GM13977 (cell line): ENCODE measurements around the gene GSE1.

ENCODE experiments used
- DNase-seq: peaks from one replicate; pipeline ENCODE4 v3.0.0; 2012; ENCODE audit warnings: low spot score
- in situ Hi-C: fragments of 300-500 bp; cut with MboI; formaldehyde crosslinking; loops from one replicate; pipeline ENCODE4 v1.12.0; 2022; ENCODE audit warnings: low sequenced_read_pairs, low pct_unique_long_range_greater_than_20kb, mixed read lengths, inconsistent platforms; ENCODE audit not compliant: unreplicated experiment
- TF ChIP-seq, protein P1 (sequence below): IDR thresholded peaks from 2 replicates; pipeline ENCODE4 v1.5.1; 2012; ENCODE audit warnings: mild to moderate bottlenecking, control low read depth; ENCODE audit not compliant: insufficient read depth; ENCODE audit errors: extremely low read depth, missing control alignments

The GSE1 gene

DNA sequence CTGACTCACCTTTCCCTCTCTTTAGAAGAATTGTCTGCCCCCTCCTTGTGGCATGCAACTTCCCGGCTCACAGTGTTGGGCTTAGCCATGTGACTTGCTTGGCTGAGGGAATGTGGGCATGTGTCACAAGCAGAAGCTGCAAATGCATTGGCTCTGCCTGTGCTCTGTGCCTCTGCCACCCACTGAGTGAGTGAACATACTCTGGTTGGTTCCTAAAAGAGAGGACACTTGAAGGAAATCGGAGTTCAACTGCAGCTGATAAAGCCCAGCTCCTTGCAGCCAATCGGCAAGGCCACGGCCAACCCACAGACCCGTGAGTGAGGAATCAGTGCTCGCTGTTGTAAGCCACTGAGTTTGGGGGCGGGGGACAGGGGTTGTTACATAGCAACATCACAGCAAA is 86.5 kb downstream of the GSE1 start:
- TF ChIP-seq, protein P1, sequence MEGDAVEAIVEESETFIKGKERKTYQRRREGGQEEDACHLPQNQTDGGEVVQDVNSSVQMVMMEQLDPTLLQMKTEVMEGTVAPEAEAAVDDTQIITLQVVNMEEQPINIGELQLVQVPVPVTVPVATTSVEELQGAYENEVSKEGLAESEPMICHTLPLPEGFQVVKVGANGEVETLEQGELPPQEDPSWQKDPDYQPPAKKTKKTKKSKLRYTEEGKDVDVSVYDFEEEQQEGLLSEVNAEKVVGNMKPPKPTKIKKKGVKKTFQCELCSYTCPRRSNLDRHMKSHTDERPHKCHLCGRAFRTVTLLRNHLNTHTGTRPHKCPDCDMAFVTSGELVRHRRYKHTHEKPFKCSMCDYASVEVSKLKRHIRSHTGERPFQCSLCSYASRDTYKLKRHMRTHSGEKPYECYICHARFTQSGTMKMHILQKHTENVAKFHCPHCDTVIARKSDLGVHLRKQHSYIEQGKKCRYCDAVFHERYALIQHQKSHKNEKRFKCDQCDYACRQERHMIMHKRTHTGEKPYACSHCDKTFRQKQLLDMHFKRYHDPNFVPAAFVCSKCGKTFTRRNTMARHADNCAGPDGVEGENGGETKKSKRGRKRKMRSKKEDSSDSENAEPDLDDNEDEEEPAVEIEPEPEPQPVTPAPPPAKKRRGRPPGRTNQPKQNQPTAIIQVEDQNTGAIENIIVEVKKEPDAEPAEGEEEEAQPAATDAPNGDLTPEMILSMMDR, result no peak
- in situ Hi-C loops, result no loop called here
- DNase-seq, result no peak

DNA sequence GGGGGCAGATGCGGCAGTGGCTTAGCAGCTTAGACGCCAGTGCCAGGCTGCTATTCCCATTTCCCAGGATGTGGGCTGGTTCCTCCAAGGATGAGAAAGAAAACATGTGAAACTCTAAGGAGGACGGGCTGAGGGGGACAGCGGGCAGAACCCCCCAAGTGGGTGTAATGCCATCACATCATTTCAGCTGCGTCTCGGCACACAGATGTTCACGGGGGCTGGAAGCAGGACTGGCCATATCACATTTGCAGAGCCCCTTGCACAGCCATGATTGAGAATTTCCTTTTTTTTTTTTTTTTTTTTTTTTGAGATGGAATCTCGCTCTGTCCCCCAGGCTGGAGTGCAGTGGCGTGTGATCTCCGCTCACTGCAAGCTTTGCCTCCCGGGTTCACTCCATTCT is 90.9 kb downstream of the GSE1 start:
- TF ChIP-seq, protein P1, result no peak
- in situ Hi-C loops, result no loop called here

DNA sequence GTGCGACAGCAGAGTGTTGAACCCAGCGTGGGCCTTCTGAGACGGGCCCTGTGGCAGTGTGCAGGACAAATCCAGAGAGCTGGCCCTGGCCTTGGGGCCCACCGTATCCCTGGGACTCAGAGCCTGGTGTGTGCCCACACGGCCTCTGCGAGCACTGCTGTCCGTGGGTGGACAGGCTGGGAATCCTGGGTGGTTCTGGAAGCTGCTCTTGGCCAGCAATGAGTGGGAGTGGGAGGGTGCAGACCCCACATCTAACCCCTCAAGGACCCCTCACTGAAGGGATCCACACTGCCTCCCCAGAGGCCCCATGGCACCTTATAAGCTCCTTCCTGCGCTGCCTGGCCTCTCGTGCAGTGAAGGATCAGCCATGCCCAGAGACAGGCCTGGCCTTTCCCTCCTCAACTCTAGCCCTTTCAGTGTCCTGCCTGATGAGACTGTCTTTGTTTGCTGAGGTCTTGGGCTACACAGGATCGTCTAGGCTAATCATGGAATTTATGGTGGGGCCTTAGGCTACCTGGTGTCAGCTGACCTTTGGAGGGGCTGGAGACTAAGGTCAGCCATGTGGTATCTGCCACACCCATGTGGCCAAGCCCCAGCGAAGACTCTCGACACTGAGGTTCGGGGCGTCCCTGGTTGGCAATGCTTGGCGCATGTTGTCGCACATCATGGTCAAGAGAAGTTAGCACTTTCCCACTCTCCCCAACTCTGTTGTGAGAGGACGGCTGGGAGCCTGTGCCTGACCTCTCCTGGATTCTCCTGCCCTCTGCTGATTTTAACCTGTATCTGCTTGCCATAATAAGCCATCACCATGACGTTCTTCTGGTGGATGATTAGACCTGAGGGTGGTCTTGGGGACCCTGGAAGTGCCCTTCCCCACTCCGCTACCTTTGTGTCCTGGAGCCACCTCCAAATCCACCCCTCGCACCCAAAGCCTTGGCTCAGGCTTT is 92.1 kb downstream of the GSE1 start:
- TF ChIP-seq, protein P1, result no peak

More for the DNA sequence above, 90.9 kb downstream of the GSE1 start:
- DNase-seq, result no peak

DNA sequence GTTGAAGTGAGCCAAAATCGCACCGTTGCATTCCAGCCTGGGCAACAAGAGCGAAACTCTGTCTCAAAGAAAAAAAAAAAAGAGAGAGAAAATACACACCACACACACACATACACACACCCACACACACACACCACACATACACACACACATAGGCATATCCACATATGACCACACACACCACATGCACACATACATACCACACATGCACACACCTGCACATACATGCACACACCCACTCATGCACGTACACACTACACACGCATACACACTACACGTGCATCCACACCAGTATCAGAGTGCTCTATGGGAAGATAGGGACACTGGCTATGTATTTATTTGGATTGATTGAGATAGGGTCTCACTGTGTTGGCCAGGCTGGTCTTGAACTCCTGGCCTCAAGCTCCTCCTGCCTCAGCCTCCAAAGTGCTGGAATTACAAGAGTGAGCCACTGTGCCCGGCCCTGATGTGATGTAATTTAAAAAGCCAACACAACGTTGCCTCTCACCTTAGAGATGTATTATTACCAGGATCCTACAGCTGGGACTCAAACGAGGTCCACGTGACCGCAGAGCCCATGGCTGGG is 93.4 kb downstream of the GSE1 start:
- in situ Hi-C loops, result no loop called here
- DNase-seq, result no peak
- TF ChIP-seq, protein P1, result no peak

More for the DNA sequence above, 92.1 kb downstream of the GSE1 start:
- in situ Hi-C loops, result no loop called here
- DNase-seq, result no peak

DNA sequence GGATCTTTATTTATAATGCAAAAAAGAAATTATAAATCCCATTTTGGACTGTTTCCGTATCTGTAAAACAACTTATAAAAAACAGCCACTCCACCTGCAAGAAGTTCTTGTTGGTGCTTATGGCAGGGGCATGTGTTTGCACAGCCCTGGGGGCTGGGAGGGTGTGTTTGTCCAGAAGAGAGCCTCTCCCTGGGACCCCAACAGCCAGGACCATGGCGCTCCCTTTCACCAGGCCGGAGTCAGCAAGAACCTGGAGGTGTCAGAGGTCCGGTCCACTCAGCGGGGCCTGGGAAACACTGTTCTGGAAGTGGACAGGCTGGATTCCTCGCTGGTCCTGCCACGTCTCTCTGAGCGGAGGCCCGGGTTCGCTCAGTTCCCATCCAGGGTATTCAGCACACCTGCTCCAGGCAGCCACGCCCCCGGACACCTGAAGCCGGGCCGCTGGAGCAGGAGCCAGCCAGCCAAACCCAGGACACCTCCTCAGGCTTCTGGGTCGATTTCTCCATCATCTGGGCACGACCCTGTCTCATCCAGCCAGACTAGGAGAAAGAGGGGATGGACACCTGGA is 94.5 kb downstream of the GSE1 start:
- in situ Hi-C loops, result no loop called here
- TF ChIP-seq, protein P1, result no peak
- no peak for DNase-seq

DNA sequence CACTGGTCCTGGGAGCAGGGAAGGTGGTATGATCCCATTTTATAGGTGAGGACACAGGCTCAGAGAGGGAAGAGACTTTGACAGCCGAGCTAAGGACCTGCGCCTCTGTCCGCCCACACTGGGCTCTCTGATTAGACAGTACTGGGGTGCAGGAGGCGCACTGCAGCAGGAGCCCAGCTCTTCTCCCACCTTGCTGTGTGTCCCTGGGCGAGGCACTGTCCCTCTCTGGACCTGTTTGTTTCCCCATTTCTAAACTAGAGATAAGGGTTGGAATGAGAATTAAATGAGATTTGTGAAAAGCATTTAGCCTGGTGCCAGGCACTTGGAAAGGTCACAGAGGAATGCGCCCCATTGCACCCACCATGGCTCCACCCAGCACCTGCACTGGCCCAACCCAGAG is 95.2 kb downstream of the GSE1 start:
- DNase-seq, result no peak
- in situ Hi-C loops, result no loop called here
- TF ChIP-seq, protein P1, result no peak
